Duodenal mucosa (tissue), 2 donors: ENCODE data around the gene FIBP.

Experiments used
- H3K27ac ChIP-seq: one replicate; pipeline ENCODE4 v1.7.0; 2013; ENCODE audit warnings: low read depth, low read length
- H3K27me3 ChIP-seq, 2 donors: one replicate each; pipeline ENCODE4 v1.7.0; 2013; ENCODE audit warnings: low read length in 2 of 2, control low read depth in 1 of 2; ENCODE audit not compliant: insufficient read depth in 2 of 2, control insufficient read depth in 1 of 2
- H3K36me3 ChIP-seq, 2 donors: one replicate each; pipeline ENCODE4 v1.7.0; 2013; ENCODE audit warnings: low read length in 2 of 2, control low read depth in 1 of 2; ENCODE audit not compliant: insufficient read depth in 2 of 2, control insufficient read depth in 1 of 2
- H3K4me1 ChIP-seq, 2 donors: one replicate each; pipeline ENCODE4 v1.7.0; 2013; ENCODE audit warnings: low read length in 2 of 2, control low read depth in 1 of 2; ENCODE audit not compliant: insufficient read depth in 2 of 2, control insufficient read depth in 1 of 2
- H3K4me3 ChIP-seq, 2 donors: one replicate each; pipeline ENCODE4 v1.7.0; 2013; ENCODE audit warnings: low read length in 2 of 2, low read depth in 1 of 2
- H3K9ac ChIP-seq, 2 donors: one replicate each; pipeline ENCODE4 v1.7.0; 2013; ENCODE audit warnings: low read length in 2 of 2, low read depth in 1 of 2
- H3K9me3 ChIP-seq, 2 donors: one replicate each; pipeline ENCODE4 v1.7.0; 2013; ENCODE audit warnings: low read length in 2 of 2, control low read depth in 1 of 2; ENCODE audit not compliant: control insufficient read depth in 1 of 2

FIBP gene

GRCh38 chr11:65891219-65892136, 3.2 kb upstream of the FIBP start:
- peaks cover 0 to 3% of the 10 kb centered on the region in 2 donors for H3K27me3 ChIP-seq
- H3K9ac ChIP-seq = peak overlapping the region; percentile 73 to 88
- H3K27ac ChIP-seq = peak overlapping the region; percentile 83
- H3K4me1 ChIP-seq = peaks cover 41 to 63% of the 10 kb centered on the region in 2 donors
- no peaks in the 10 kb centered on the region for H3K9me3 ChIP-seq
- H3K36me3 ChIP-seq = peaks cover 0 to 3% of the 10 kb centered on the region in 2 donors
- H3K4me3 ChIP-seq = peak overlapping the region; percentile 71 to 75

- peaks cover 0 to 3% of the 10 kb centered on the region in 2 donors for H3K27me3 ChIP-seq
- peaks cover 0 to 5% of the 10 kb centered on the region in 2 donors for H3K36me3 ChIP-seq
- no peaks in the 10 kb centered on the region for H3K9me3 ChIP-seq
- peak within 1 kb of the TSS; percentile 73 to 88 for H3K9ac ChIP-seq
- H3K4me3 ChIP-seq = peak within 1 kb of the TSS; percentile 75 to 85
- peaks cover 45 to 69% of the 10 kb centered on the region in 2 donors for H3K4me1 ChIP-seq
- H3K27ac ChIP-seq = peak within 1 kb of the TSS; percentile 83
These were observed 2.3 kb upstream of the FIBP start, which contains the start of gene CCDC85B for GRCh38 chr11:65890324-65891218. CCDC85B (plus strand) TSS chr11:65890673; CDS start chr11:65890784, 111 bp downstream.

- Histone ChIP-seq H3K36me3 (peaks cover 15 to 26% of the 10 kb centered on the region in 2 donors), H3K9ac (peak overlapping the region; percentile 73 to 82), H3K4me3 (peak overlapping the region; percentile 81 to 85), H3K27ac (peak overlapping the region; percentile 91), H3K9me3 (no peaks in the 10 kb centered on the region), H3K4me1 (peaks cover 46 to 63% of the 10 kb centered on the region in 2 donors), H3K27me3 (peaks cover 0 to 3% of the 10 kb centered on the region in 2 donors)
These were observed 528 bp downstream of the FIBP start for GRCh38 chr11:65887723-65888162.

- peak overlapping the region; percentile 91 for H3K27ac ChIP-seq
- peak overlapping the region; percentile 73 to 82 for H3K9ac ChIP-seq
- H3K9me3 ChIP-seq = no peaks in the 10 kb centered on the region
- H3K4me1 ChIP-seq = peaks cover 45 to 56% of the 10 kb centered on the region in 2 donors
- peaks cover 0 to 3% of the 10 kb centered on the region in 2 donors for H3K27me3 ChIP-seq
- peak overlapping the region; percentile 81 to 85 for H3K4me3 ChIP-seq
- H3K36me3 ChIP-seq = peaks cover 15 to 32% of the 10 kb centered on the region in 2 donors
These were observed 1.2 kb downstream of the FIBP start for GRCh38 chr11:65886826-65887722.

DNA sequence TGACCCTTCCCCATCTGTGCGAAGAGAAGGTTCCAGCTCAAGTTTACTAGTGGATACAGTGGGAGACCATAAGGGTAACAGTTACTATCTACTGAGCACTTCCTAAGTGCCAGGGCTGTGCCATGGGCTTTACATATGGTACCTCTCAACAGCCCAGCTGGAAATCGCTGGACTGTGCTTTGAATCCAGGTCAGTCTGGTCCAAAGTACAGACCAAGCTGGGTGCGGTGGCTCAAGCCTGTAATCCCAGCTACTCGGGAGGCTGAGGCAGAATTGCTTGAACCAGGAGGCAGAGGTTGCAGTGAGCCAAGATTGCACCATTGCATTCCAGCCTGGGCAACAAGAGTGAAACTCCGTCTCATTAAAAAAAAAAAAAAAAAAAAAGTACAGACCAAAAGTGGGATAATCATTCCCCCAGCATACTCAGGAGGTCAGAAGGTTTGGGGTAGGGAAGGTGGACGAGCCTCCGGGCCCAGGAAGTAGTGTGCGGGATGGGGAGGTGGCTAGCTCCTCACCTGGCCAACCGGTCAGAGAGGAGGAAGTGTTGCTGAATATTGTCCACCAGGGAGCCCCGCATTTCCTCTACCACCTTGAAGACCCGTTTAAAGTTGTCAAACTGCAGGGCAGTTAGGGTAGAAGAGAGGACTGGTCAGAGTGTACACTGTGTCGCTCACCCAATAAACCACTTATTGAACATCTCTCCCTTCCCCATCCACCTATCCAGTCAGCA, 2.3 kb downstream of the FIBP start:
- Histone ChIP-seq H3K27me3 (no peaks in the 10 kb centered on the region), H3K27ac (no peak overlapping the region), H3K9ac (no peak overlapping the region), H3K9me3 (no peaks in the 10 kb centered on the region), H3K36me3 (peaks cover 15 to 32% of the 10 kb centered on the region in 2 donors), H3K4me3 (no peak overlapping the region), H3K4me1 (peaks cover 36 to 45% of the 10 kb centered on the region in 2 donors)

GRCh38 chr11:65885231-65885630, 3.0 kb downstream of the FIBP start:
- no peaks in the 10 kb centered on the region for H3K9me3 ChIP-seq
- no peak overlapping the region for H3K9ac ChIP-seq
- H3K27ac ChIP-seq = no peak overlapping the region
- peaks cover 15 to 32% of the 10 kb centered on the region in 2 donors for H3K36me3 ChIP-seq
- no peaks in the 10 kb centered on the region for H3K27me3 ChIP-seq
- H3K4me3 ChIP-seq = no peak overlapping the region
- H3K4me1 ChIP-seq = peaks cover 36 to 43% of the 10 kb centered on the region in 2 donors

DNA sequence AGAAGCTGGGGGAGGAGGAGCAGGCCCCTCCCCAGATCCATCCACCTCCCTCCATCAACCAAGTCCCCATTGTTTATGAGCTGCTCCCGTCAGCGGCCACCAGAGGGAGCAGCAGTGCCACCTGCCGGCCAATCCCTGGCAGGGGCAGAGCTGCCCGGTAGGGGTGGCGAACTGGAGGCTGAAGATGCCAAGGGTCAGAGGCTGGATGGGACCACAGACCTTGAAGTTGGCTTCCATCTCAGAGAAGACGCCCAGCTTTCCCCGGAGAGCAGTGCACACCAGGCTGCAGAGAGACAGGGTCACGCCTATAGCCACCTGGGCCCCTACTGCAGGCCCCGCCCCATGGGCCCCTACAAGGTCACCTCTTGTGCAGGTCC, 3.6 kb downstream of the FIBP start:
- H3K27me3 ChIP-seq = no peaks in the 10 kb centered on the region
- no peaks in the 10 kb centered on the region for H3K9me3 ChIP-seq
- no peak overlapping the region for H3K9ac ChIP-seq
- H3K36me3 ChIP-seq = peaks cover 15 to 32% of the 10 kb centered on the region in 2 donors
- peaks cover 31 to 38% of the 10 kb centered on the region in 2 donors for H3K4me1 ChIP-seq
- H3K4me3 ChIP-seq = peak overlapping the region in 1 of 2 donors; percentile 7
- no peak overlapping the region for H3K27ac ChIP-seq

- no peak overlapping the region for H3K4me3 ChIP-seq
- no peaks in the 10 kb centered on the region for H3K9me3 ChIP-seq
- peaks cover 25 to 32% of the 10 kb centered on the region in 2 donors for H3K4me1 ChIP-seq
- H3K9ac ChIP-seq = no peak overlapping the region
- H3K36me3 ChIP-seq = peaks cover 15 to 32% of the 10 kb centered on the region in 2 donors
- no peaks in the 10 kb centered on the region for H3K27me3 ChIP-seq
- H3K27ac ChIP-seq = no peak overlapping the region
These were observed 4.2 kb downstream of the FIBP start for GRCh38 chr11:65883786-65884715.
